ENCODE data around the gene ZNF467. TPM values are rescaled to one million over a fixed set of nuclear protein-coding genes. Genes with fewer than 3 reads are reported as not detected.

The ZNF467 gene
- total and polyA plus RNA-seq, 2 donors = 3.8 to 8.8 TPM

DNA sequence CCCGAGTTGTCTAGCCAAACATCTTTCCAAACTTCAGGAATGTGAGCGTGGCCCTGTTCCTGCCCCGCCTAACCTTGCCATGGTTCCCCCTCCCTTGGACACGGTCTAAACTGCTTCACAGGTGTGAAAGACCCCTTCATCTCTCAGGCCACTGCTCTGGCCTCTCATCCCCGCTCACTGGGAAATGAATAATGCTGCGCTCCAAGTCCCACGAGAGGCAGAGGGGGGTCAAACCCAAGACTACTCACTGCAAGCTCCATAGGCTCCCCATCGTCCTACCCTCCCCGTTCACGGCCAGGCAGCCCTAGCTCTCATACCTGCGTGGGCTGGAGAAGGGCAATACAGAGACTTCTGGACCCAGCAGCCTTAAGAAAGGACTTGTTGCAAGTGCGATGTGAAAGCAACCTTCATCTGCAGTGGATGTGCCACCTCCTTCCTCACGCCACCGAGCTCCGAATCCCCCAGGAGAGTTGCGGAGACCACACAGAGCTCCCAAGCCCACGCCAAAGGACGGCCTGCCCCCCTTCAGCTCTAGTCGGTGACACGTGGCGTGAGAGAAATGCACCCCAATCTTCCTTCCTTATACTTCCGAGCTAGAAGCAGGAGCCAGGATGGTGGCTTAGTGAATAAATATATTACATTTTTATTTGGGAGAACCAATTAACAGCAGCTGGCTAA, 9.7 kb downstream of the ZNF467 start:
- Histone ChIP-seq H3K9me3 (ENCODE audit: control insufficient read depth in 2 of 2, insufficient read depth in 1 of 2, low read length in 1 of 2) (peaks cover 0 to 1% of the 10 kb centered on the region in 2 donors), H3K4me1 (ENCODE audit: control insufficient read depth in 2 of 2, insufficient read depth in 2 of 2, low read length in 2 of 2) (no peaks in the 10 kb centered on the region), H3K27me3 (ENCODE audit: control insufficient read depth in 2 of 2, insufficient read depth in 1 of 2, low read length in 1 of 2) (peaks cover 0 to 6% of the 10 kb centered on the region in 2 donors), H3K27ac (ENCODE audit: low read depth in 1 of 2, low read length in 1 of 2) (no peak overlapping the region), H3K36me3 (ENCODE audit: control insufficient read depth in 2 of 2, insufficient read depth in 2 of 2, low read length in 1 of 2) (peaks cover 5 to 8% of the 10 kb centered on the region in 2 donors), H3K4me3 (ENCODE audit: low read length in 2 of 2) (no peak overlapping the region)
- 96% methylated on average over 22 of the region's 22 CpGs for WGBS
- DNase-seq (ENCODE audit: low read depth in 6 of 9, low spot score in 9 of 9) = no peak

DNA sequence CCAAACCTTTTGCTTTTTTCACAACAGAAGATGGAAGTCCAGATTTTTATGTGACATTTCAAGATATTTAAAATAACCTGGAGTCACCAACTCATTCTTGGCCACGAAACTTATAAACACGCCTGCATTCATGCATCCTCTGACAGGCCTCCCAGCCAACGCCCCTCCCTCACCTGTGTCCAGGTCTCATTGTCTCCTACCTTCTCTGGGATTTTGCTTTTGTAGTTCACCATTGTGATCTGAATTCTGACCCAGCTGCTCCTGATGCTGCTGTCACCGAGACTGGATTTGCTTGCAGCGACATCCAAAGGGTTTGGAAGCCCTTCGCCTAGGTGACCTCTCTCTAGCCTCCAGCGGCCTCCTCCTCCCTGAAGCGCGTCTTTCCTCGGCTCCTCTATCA, 10.8 kb downstream of the ZNF467 start:
- Histone ChIP-seq H3K36me3 (ENCODE audit: control insufficient read depth in 2 of 2, insufficient read depth in 2 of 2, low read length in 1 of 2) (peaks cover 4 to 8% of the 10 kb centered on the region in 2 donors), H3K4me1 (ENCODE audit: control insufficient read depth in 2 of 2, insufficient read depth in 2 of 2, low read length in 2 of 2) (no peaks in the 10 kb centered on the region), H3K9me3 (ENCODE audit: control insufficient read depth in 2 of 2, insufficient read depth in 1 of 2, low read length in 1 of 2) (peaks cover 0 to 1% of the 10 kb centered on the region in 2 donors), H3K27ac (ENCODE audit: low read depth in 1 of 2, low read length in 1 of 2) (no peak overlapping the region), H3K27me3 (ENCODE audit: control insufficient read depth in 2 of 2, insufficient read depth in 1 of 2, low read length in 1 of 2) (peaks cover 0 to 6% of the 10 kb centered on the region in 2 donors), H3K4me3 (ENCODE audit: low read length in 2 of 2) (no peak overlapping the region)
- WGBS = 98% methylated on average over 10 of the region's 10 CpGs
- no peak for DNase-seq (ENCODE audit: low read depth in 6 of 9, low spot score in 9 of 9)

- no peaks in the 10 kb centered on the region for H3K4me1 ChIP-seq (ENCODE audit: control insufficient read depth in 2 of 2, insufficient read depth in 2 of 2, low read length in 2 of 2)
- no peak overlapping the region for H3K27ac ChIP-seq (ENCODE audit: low read depth in 1 of 2, low read length in 1 of 2)
- peaks cover 0 to 1% of the 10 kb centered on the region in 2 donors for H3K9me3 ChIP-seq (ENCODE audit: control insufficient read depth in 2 of 2, insufficient read depth in 1 of 2, low read length in 1 of 2)
- peaks cover 0 to 6% of the 10 kb centered on the region in 2 donors for H3K27me3 ChIP-seq (ENCODE audit: control insufficient read depth in 2 of 2, insufficient read depth in 1 of 2, low read length in 1 of 2)
- H3K4me3 ChIP-seq (ENCODE audit: low read length in 2 of 2) = no peak overlapping the region
- H3K36me3 ChIP-seq (ENCODE audit: control insufficient read depth in 2 of 2, insufficient read depth in 2 of 2, low read length in 1 of 2) = peaks cover 4 to 8% of the 10 kb centered on the region in 2 donors
- WGBS = 94% methylated on average over 4 of the region's 4 CpGs
- no peak for DNase-seq (ENCODE audit: low read depth in 6 of 9, low spot score in 9 of 9)
Observed at GRCh38 chr7:149762089-149762488, 11.3 kb downstream of the ZNF467 start.

DNA sequence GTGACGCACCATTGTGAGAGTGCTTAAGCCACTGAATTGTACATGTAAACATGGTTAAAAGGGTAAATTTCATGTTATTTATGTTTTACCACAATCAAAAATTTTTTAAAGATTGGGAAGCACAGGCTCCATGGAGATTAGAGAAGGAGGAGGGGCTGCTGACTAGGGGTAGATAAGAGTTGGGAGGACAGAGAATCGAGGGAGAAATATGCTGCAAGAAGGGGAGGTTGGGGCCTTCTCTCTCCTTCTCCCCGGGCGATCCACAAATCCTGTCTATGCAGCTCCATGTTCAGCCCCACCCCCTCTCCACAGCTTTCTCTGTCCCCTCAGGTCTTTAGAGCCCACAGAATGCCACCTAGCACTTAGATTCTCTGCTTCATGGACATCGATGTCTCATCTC, 12.1 kb downstream of the ZNF467 start:
- Histone ChIP-seq H3K4me1 (ENCODE audit: control insufficient read depth in 2 of 2, insufficient read depth in 2 of 2, low read length in 2 of 2) (no peaks in the 10 kb centered on the region), H3K9me3 (ENCODE audit: control insufficient read depth in 2 of 2, insufficient read depth in 1 of 2, low read length in 1 of 2) (peaks cover 0 to 1% of the 10 kb centered on the region in 2 donors), H3K4me3 (ENCODE audit: low read length in 2 of 2) (no peak overlapping the region), H3K36me3 (ENCODE audit: control insufficient read depth in 2 of 2, insufficient read depth in 2 of 2, low read length in 1 of 2) (peaks cover 3 to 4% of the 10 kb centered on the region in 2 donors), H3K27me3 (ENCODE audit: control insufficient read depth in 2 of 2, insufficient read depth in 1 of 2, low read length in 1 of 2) (peaks cover 0 to 4% of the 10 kb centered on the region in 2 donors), H3K27ac (ENCODE audit: low read depth in 1 of 2, low read length in 1 of 2) (no peak overlapping the region)
- DNase-seq (ENCODE audit: low read depth in 6 of 9, low spot score in 9 of 9) = no peak
- 91% methylated on average over 5 of the region's 5 CpGs for WGBS

- H3K4me1 ChIP-seq (ENCODE audit: control insufficient read depth in 2 of 2, insufficient read depth in 2 of 2, low read length in 2 of 2) = no peaks in the 10 kb centered on the region
- H3K27ac ChIP-seq (ENCODE audit: low read depth in 1 of 2, low read length in 1 of 2) = no peak overlapping the region
- no peak overlapping the region for H3K4me3 ChIP-seq (ENCODE audit: low read length in 2 of 2)
- H3K9me3 ChIP-seq (ENCODE audit: control insufficient read depth in 2 of 2, insufficient read depth in 1 of 2, low read length in 1 of 2) = peaks cover 0 to 1% of the 10 kb centered on the region in 2 donors
- H3K27me3 ChIP-seq (ENCODE audit: control insufficient read depth in 2 of 2, insufficient read depth in 1 of 2, low read length in 1 of 2) = peaks cover 0 to 3% of the 10 kb centered on the region in 2 donors
- H3K36me3 ChIP-seq (ENCODE audit: control insufficient read depth in 2 of 2, insufficient read depth in 2 of 2, low read length in 1 of 2) = peaks cover 2 to 3% of the 10 kb centered on the region in 2 donors
- WGBS = 96% methylated on average over 6 of the region's 6 CpGs
- no peak for DNase-seq (ENCODE audit: low read depth in 6 of 9, low spot score in 9 of 9)
Observed at GRCh38 chr7:149760538-149760937, 12.8 kb downstream of the ZNF467 start.

DNA sequence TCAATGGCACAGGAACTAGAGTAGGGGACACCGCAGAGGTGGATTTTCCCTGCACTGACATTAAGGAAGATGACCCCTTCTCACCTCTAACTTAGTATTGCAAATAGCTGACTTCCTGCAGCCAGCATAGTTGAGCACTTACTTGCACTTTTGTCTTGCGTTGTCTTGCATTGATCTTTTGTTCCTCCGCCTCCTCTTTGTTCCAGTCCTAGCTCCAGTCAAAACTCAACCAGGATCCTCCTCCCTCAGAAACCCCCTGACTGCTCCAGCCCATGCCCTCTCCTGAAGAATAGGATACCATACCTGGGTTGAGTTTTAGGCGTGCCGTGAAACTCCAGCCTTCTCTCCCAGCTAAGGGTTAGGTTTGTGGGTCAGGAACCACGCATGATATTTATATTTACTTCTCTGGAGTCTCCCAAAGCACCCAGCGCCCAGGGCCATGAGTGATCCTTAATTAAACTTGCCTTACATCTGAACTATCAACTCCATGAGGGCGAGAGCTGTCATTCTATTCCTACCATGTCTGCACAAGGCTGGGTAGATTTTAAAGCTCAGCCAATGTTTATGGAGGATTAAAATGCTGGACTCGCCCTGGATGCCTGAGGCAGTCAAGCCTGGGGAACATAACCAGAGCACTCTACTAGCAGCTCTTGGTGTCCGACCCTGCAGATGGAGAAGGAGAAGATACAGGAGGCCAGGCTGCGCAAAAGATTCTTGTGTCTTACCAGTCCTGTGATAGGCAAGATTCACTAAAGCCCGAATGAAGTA, 14.1 kb downstream of the ZNF467 start:
- no peaks in the 10 kb centered on the region for H3K9me3 ChIP-seq (ENCODE audit: control insufficient read depth in 2 of 2, insufficient read depth in 1 of 2, low read length in 1 of 2)
- H3K27me3 ChIP-seq (ENCODE audit: control insufficient read depth in 2 of 2, insufficient read depth in 1 of 2, low read length in 1 of 2) = no peaks in the 10 kb centered on the region
- H3K27ac ChIP-seq (ENCODE audit: low read depth in 1 of 2, low read length in 1 of 2) = no peak overlapping the region
- H3K4me3 ChIP-seq (ENCODE audit: low read length in 2 of 2) = no peak overlapping the region
- no peaks in the 10 kb centered on the region for H3K4me1 ChIP-seq (ENCODE audit: control insufficient read depth in 2 of 2, insufficient read depth in 2 of 2, low read length in 2 of 2)
- DNase-seq (ENCODE audit: low read depth in 6 of 9, low spot score in 9 of 9) = no peak
- H3K36me3 ChIP-seq (ENCODE audit: control insufficient read depth in 2 of 2, insufficient read depth in 2 of 2, low read length in 1 of 2) = no peaks in the 10 kb centered on the region
- 90% methylated on average over 12 of the region's 12 CpGs for WGBS

DNA sequence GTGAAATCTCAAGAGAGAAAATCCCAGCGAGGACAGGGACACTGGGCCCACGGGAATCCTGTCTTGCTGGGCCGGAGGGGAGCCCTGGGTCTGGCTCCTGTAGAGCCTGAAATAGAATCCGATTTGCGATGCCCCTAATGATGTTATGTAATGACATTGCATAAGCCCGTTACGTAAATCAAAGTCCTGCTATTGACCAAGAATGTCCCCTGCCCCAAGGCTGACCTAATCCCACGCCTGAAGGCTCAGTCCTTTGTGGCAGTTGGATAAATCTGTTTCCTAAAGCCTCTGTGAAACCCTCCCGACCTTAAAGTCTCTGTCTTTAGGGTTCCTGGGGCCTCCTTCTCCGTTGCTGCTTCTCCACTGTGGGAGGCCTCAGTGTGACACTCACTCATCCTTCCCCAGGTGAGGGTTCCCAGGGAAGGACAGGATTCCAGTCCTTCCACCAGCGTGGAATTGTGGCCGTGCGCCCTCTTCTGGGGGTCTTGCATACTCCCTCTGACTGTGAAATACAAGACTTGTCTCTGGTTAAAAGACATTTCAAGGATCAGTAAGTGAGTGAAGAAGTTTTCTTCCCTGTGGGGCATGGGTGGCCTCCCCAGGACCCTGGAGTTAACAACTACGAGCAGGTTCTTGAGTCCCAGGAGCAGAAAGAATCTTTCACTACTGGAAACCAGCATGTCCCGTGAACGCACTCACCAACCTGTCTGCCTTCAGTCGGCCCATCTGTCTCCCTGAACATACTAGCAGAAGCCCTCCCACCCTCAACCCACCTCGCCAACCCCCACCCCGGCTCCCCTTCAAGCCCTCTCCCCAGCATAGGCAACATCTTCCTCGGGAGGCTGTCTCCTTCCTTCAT, 19.8 kb downstream of the ZNF467 start:
- H3K4me1 ChIP-seq (ENCODE audit: control insufficient read depth in 2 of 2, insufficient read depth in 2 of 2, low read length in 2 of 2) = no peaks in the 10 kb centered on the region
- 88% methylated on average over 20 of the region's 20 CpGs for WGBS
- no peak for DNase-seq (ENCODE audit: low read depth in 6 of 9, low spot score in 9 of 9)
- no peaks in the 10 kb centered on the region for H3K27me3 ChIP-seq (ENCODE audit: control insufficient read depth in 2 of 2, insufficient read depth in 1 of 2, low read length in 1 of 2)
- H3K4me3 ChIP-seq (ENCODE audit: low read length in 2 of 2) = no peak overlapping the region
- no peak overlapping the region for H3K27ac ChIP-seq (ENCODE audit: low read depth in 1 of 2, low read length in 1 of 2)
- no peaks in the 10 kb centered on the region for H3K36me3 ChIP-seq (ENCODE audit: control insufficient read depth in 2 of 2, insufficient read depth in 2 of 2, low read length in 1 of 2)
- H3K9me3 ChIP-seq (ENCODE audit: control insufficient read depth in 2 of 2, insufficient read depth in 1 of 2, low read length in 1 of 2) = peaks cover 0 to 4% of the 10 kb centered on the region in 2 donors

DNA sequence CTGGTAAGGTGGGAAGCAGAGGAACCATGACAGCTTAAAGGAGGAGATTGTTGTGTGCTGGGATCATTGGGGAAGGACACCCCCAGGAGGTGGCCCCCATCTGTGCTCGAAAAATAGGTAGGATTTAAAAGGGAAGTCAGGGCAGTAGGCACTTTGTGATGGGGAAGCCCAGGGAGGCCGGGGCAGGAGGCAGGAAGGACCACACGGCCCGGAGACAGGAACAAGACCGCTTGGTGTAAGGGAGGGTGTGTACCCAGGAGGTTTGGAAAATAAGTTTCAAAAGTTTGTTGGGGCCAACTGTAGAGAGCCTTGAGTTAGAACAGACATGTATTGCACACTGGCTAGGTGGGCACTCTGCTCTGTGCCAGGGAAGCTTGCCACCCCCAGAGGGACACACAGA, 20.7 kb downstream of the ZNF467 start:
- Histone ChIP-seq H3K4me1 (ENCODE audit: control insufficient read depth in 2 of 2, insufficient read depth in 2 of 2, low read length in 2 of 2) (no peaks in the 10 kb centered on the region), H3K27me3 (ENCODE audit: control insufficient read depth in 2 of 2, insufficient read depth in 1 of 2, low read length in 1 of 2) (no peaks in the 10 kb centered on the region), H3K27ac (ENCODE audit: low read depth in 1 of 2, low read length in 1 of 2) (no peak overlapping the region), H3K4me3 (ENCODE audit: low read length in 2 of 2) (no peak overlapping the region), H3K36me3 (ENCODE audit: control insufficient read depth in 2 of 2, insufficient read depth in 2 of 2, low read length in 1 of 2) (no peaks in the 10 kb centered on the region), H3K9me3 (ENCODE audit: control insufficient read depth in 2 of 2, insufficient read depth in 1 of 2, low read length in 1 of 2) (peaks cover 0 to 4% of the 10 kb centered on the region in 2 donors)
- no peak for DNase-seq (ENCODE audit: low read depth in 6 of 9, low spot score in 9 of 9)
- 75% methylated on average over 5 of the region's 5 CpGs for WGBS

Measured in thymus (tissue), 11 donors.